Peyer's patch (tissue), 4 donors: ENCODE measurements around the gene ABCA13.

Experiments
- CTCF ChIP-seq, 6 experiments: fragments of 450-650 bp in 4 of 6; fragments of 200-600 bp in 2 of 6; sonication (generic) in 1 of 6; IDR thresholded peaks; one replicate each; pipeline ENCODE4 v1.5.1; 2017 to 2019; ENCODE audit warnings: antibody characterized with exemption in 6 of 6, mild to moderate bottlenecking in 3 of 6, moderate library complexity in 1 of 6
- POLR2A ChIP-seq, 2 donors: fragments of 450-650 bp; IDR thresholded peaks; one replicate each; pipeline ENCODE4 v1.5.1; 2017; ENCODE audit warnings: antibody characterized with exemption in 2 of 2, mild to moderate bottlenecking in 2 of 2, moderate library complexity in 2 of 2

GRCh38 chr7:48454750-48455192 lies 283.5 kb downstream of the ABCA13 start:
- TF ChIP-seq CTCF (IDR thresholded peaks at IDR 0.05) (no peak), POLR2A (IDR thresholded peaks at IDR 0.05) (no peak)
